DOHH2 (cell line): Measurements from ENCODE around the gene RAI1.

Experiments used
- CTCF ChIP-seq: fragments of 200-600 bp; sonication (generic); IDR thresholded peaks from one replicate; pipeline ENCODE4 v1.5.1; 2014; ENCODE audit warnings: antibody characterized with exemption, mild to moderate bottlenecking, low read depth, low read length; ENCODE audit not compliant: poor library complexity, severe bottlenecking
- EZH2phosphoT487 ChIP-seq: fragments of 200-600 bp; sonication (generic); IDR thresholded peaks from 2 replicates; pipeline ENCODE4 v1.6.1; 2017; ENCODE audit warnings: borderline replicate concordance, mild to moderate bottlenecking, antibody characterized with exemption, low read length, moderate library complexity, mixed read lengths

DNA sequence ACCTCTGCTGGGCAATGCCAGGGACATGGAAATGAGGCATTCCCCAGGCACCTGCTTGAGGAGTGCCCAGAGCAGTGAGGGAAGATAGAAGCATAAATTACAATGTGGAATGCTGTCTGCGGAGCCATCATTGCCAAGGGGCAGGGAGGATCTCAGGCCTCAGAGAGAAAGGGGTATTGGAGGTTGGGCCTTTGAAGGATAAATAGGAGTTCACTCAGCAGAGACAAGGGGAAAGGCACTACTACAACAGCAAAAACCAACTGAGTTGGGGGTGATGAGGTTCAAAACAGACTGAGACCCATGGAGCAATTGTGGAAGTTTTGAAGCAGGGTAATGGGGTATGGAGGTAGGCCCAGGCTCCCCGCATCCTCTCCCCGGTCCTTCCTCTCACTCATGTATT is 122.7 kb downstream of the RAI1 start:
- TF ChIP-seq CTCF (no peak), EZH2phosphoT487 (no peak)
